A673 (cell line): Measurements from ENCODE around the gene XDH. TPM values are rescaled to one million over a fixed set of nuclear protein-coding genes. Genes with fewer than 3 reads are reported as not detected.

Source experiments
- BruUV-seq: library from RNA; stranded (reverse); fragments of 400-500 nt; replicated peaks from 2 replicates; lab custom pipeline; 2021; lab: Mats Ljungman, UMichigan
- CTCF ChIA-PET: fragments of 300-600 bp; sonication (Branson Sonifier 250); formaldehyde crosslinking; loops from one replicate; lab custom pipeline; 2022; ENCODE audit warnings: antibody characterized with exemption; lab: Charles Lee
- POLR2A ChIA-PET: fragments of 300-600 bp; sonication (Branson Sonifier 250); formaldehyde crosslinking; loops from one replicate; lab custom pipeline; 2022; ENCODE audit warnings: antibody characterized with exemption; ENCODE audit not compliant: low non-redundant PET; lab: Charles Lee
- DNase-seq: peaks from one replicate; pipeline ENCODE4 v3.0.0-alpha.2; 2015; ENCODE audit warnings: low spot score
- H3K27ac ChIP-seq: fragments of 200-600 bp; sonication (generic); 2 replicates; pipeline ENCODE4 v1.5.1; 2016; ENCODE audit warnings: mixed run types, low read depth, mild to moderate bottlenecking, mixed read lengths, antibody characterized with exemption, low read length; ENCODE audit not compliant: poor library complexity, severe bottlenecking
- H3K27me3 ChIP-seq: fragments of 200-600 bp; sonication (generic); replicated peaks from 2 replicates; pipeline ENCODE4 v1.6.1; 2017; ENCODE audit warnings: mixed run types, low read depth, mild to moderate bottlenecking, mixed read lengths, antibody characterized with exemption, low read length; ENCODE audit not compliant: insufficient read depth, poor library complexity
- H3K36me3 ChIP-seq: fragments of 200-600 bp; sonication (generic); 2 replicates; pipeline ENCODE4 v1.6.1; 2016; ENCODE audit warnings: mixed run types, mild to moderate bottlenecking, mixed read lengths, antibody characterized with exemption, low read length; ENCODE audit not compliant: insufficient read depth, poor library complexity, severe bottlenecking
- H3K4me1 ChIP-seq: fragments of 200-600 bp; sonication (generic); 2 replicates; pipeline ENCODE4 v1.6.1; 2017; ENCODE audit warnings: mixed run types, mild to moderate bottlenecking, mixed read lengths, antibody characterized with exemption, low read length; ENCODE audit not compliant: insufficient read depth, poor library complexity, severe bottlenecking
- H3K4me3 ChIP-seq: fragments of 200-600 bp; sonication (generic); 2 replicates; pipeline ENCODE4 v1.5.1; 2016; ENCODE audit warnings: low read depth, mixed run types, mild to moderate bottlenecking, mixed read lengths, low read length; ENCODE audit not compliant: poor library complexity, severe bottlenecking
- H3K9me3 ChIP-seq: fragments of 200-600 bp; sonication (generic); 2 replicates; pipeline ENCODE4 v1.6.1; 2016; ENCODE audit warnings: mixed run types, low read depth, mild to moderate bottlenecking, mixed read lengths, antibody characterized with exemption, low read length; ENCODE audit not compliant: poor library complexity, severe bottlenecking
- EZH2 ChIP-seq: fragments of 200-600 bp; sonication (generic); IDR thresholded peaks from 2 replicates; pipeline ENCODE4 v1.6.1; 2017; ENCODE audit warnings: borderline replicate concordance, low read depth, mild to moderate bottlenecking, mixed read lengths, antibody characterized with exemption, low read length; ENCODE audit not compliant: poor library complexity, severe bottlenecking
- intact Hi-C: fragments of 100-400 bp; cut with micrococcal nuclease; formaldehyde crosslinking; loops from one replicate; pipeline ENCODE4 v1.10.0; 2022; ENCODE audit not compliant: unreplicated experiment
- total RNA-seq: library from RNA; stranded (reverse); gene quantifications from 2 replicates; pipeline ENCODE4 v1.2.3, GENCODE V29; 2021
- TF ChIP-seq, protein P1 (sequence below): fragments of 300-800, 200-600 bp; sonication (generic); conservative IDR thresholded peaks from 2 replicates; pipeline ENCODE4 v1.5.1; 2017; ENCODE audit warnings: low read depth, mild to moderate bottlenecking, antibody characterized with exemption, low read length, moderate library complexity, mixed read lengths

The XDH gene
- total RNA-seq, 1 experiment from 2014 or later = 0.19 TPM

DNA sequence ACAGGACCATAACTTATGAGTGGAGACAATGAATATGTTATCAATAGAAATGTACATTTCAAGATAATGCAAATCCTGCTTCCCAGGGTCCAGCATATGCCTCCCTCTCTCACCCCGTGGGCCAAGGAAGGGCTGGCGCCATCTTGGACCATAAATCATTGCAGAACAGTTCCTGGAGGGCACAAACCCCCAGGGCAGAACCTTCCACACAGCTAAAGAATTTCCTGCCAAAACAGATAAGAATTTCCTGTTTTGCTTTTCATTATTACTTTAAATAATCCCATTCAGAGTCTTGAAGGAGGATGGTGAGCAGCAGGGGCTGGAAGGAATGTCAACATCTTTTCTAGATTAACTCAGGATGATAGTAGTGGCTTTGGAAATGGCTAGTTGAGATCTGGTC is 126.9 kb downstream of the XDH start:
- no peak for TF ChIP-seq EZH2
- TF ChIP-seq, protein P1, sequence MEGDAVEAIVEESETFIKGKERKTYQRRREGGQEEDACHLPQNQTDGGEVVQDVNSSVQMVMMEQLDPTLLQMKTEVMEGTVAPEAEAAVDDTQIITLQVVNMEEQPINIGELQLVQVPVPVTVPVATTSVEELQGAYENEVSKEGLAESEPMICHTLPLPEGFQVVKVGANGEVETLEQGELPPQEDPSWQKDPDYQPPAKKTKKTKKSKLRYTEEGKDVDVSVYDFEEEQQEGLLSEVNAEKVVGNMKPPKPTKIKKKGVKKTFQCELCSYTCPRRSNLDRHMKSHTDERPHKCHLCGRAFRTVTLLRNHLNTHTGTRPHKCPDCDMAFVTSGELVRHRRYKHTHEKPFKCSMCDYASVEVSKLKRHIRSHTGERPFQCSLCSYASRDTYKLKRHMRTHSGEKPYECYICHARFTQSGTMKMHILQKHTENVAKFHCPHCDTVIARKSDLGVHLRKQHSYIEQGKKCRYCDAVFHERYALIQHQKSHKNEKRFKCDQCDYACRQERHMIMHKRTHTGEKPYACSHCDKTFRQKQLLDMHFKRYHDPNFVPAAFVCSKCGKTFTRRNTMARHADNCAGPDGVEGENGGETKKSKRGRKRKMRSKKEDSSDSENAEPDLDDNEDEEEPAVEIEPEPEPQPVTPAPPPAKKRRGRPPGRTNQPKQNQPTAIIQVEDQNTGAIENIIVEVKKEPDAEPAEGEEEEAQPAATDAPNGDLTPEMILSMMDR = no peak
- POLR2A ChIA-PET = no interaction called here

DNA sequence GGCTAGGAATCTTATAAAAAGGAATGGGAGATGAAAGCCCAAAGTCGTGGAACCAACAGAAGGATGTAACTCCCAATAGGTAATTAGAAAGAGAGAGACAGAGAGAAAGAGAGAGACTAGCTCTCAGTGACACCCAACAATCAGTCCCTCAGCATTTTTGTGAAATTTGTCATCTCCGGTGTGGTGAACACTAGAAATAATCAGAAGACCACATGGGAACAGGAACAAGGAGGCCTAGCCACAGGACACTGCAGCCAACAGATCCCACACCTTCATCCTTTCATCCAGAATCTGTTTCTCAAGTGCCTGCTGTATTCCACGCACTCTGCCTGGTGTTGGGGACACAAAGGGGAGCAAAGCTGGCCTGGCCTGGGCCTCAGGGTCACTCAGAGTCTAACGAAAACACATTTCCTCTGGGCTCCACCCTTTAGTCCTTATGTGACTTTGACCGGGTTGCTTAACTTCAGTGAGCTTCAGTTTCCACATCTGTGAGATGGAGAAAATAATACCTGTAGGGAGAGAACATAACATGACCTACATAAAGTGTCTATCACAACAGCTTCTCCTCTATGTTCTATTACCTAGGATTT is 127.5 kb downstream of the XDH start:
- peaks cover 32% of the 10 kb centered on the region for H3K4me1 ChIP-seq
- TF ChIP-seq, protein P1 = no peak
- TF ChIP-seq EZH2 = no peak
- H3K36me3 ChIP-seq = no peaks in the 10 kb centered on the region
- no peak overlapping the region for H3K4me3 ChIP-seq
- DNase-seq = peak; percentile 81
- peak overlapping the region; percentile 68 for H3K27ac ChIP-seq
- POLR2A ChIA-PET = no interaction called here
- H3K27me3 ChIP-seq = no peaks in the 10 kb centered on the region
- no peaks in the 10 kb centered on the region for H3K9me3 ChIP-seq
- no TSS peak for BruUV-seq
- intact Hi-C loops = no loop called here
- CTCF ChIA-PET = no interaction called here

More for the DNA sequence above, 126.9 kb downstream of the XDH start:
- DNase-seq = peak; percentile 92
- H3K27ac ChIP-seq = peak overlapping the region; percentile 68
- no TSS peak for BruUV-seq
- CTCF ChIA-PET = no interaction called here
- H3K9me3 ChIP-seq = no peaks in the 10 kb centered on the region
- H3K4me3 ChIP-seq = no peak overlapping the region
- no peaks in the 10 kb centered on the region for H3K27me3 ChIP-seq
- intact Hi-C loops = no loop called here
- H3K36me3 ChIP-seq = no peaks in the 10 kb centered on the region
- H3K4me1 ChIP-seq = peaks cover 32% of the 10 kb centered on the region

DNA sequence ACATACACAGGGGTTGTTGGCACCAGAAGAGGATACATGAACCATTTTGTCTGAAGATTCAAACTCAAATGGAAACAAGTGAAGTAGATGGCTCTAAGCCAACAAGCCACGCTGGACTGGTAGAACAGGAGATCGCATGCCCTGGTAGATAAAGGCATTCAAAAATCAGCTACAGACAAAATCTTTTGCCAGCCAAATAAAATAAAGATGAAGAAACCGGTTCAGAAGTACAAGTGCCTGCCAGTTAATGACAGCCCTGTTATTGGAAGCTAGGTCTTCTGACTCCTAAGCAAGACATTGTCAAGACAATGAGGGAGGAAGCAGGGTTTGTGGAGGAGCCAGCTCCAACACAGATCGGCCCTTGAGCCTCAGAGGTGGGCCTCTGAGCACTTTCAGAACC is 128.3 kb downstream of the XDH start:
- POLR2A ChIA-PET = no interaction called here
- no TSS peak for BruUV-seq

More for the DNA sequence above, 128.3 kb downstream of the XDH start:
- TF ChIP-seq EZH2 = no peak
- TF ChIP-seq, protein P1 = no peak
- H3K9me3 ChIP-seq = no peaks in the 10 kb centered on the region
- intact Hi-C loops = no loop called here
- H3K36me3 ChIP-seq = no peaks in the 10 kb centered on the region
- peaks cover 32% of the 10 kb centered on the region for H3K4me1 ChIP-seq
- no peaks in the 10 kb centered on the region for H3K27me3 ChIP-seq
- CTCF ChIA-PET = no interaction called here
- no peak overlapping the region for H3K4me3 ChIP-seq
- peak overlapping the region; percentile 68 for H3K27ac ChIP-seq
- DNase-seq = no peak

Other genes with a start within 250 kb of the XDH start
- 0.13 and 0.35 TPM in 2 replicates for gene CAPN14, start 197.2 kb downstream of the XDH start, total RNA-seq
- 4.4 and 4.8 TPM in 2 replicates for gene EHD3, start 180.6 kb downstream of the XDH start, total RNA-seq
- gene SRD5A2, start 166.2 kb upstream of the XDH start, total RNA-seq = not detected in 2 replicates